HG03045 (cell line): ENCODE data around the gene BBS1.
A peak's percentile ranks its signal among the peaks of the same experiment; 100 is the strongest.
"Not testable (repeated sequence)": the region's sequence is repeated elsewhere in the genome, so short reads cannot be mapped to it uniquely, and the experiment has no call there.

Experiments used
- ATAC-seq: cut with Tn5 transposase; IDR thresholded peaks from one replicate; pipeline ENCODE4 v1.9.1; 2021; ENCODE audit warnings: mild to moderate bottlenecking, moderate library complexity; ENCODE audit not compliant: unreplicated experiment

The BBS1 gene

GRCh38 chr11:66510271-66510989 lies at the start of gene BBS1:
Gene BBS1 (plus strand): TSS chr11:66510635. CDS start chr11:66510660, 25 bp downstream.
- peak; percentile 82 for ATAC-seq

- ATAC-seq = no peak
These were observed 48.4 kb upstream of the BBS1 start for GRCh38 chr11:66462010-66462409.

- no peak for ATAC-seq
These were observed 47.5 kb upstream of the BBS1 start for GRCh38 chr11:66462911-66463310.

- not testable (repeated sequence) for ATAC-seq
These were observed 46.3 kb upstream of the BBS1 start for GRCh38 chr11:66464116-66464515.

GRCh38 chr11:66464916-66465315 lies 45.5 kb upstream of the BBS1 start:
- no peak for ATAC-seq

- no peak for ATAC-seq
These were observed 44.8 kb upstream of the BBS1 start for GRCh38 chr11:66465373-66466224.

GRCh38 chr11:66466225-66467033 lies 44.0 kb upstream of the BBS1 start, which contains the start of gene PELI3:
Gene PELI3 (plus strand): TSS chr11:66466905. CDS start chr11:66468129, 1,224 bp downstream.
- peak; percentile 84 for ATAC-seq

- ATAC-seq = peak; percentile 25
These were observed 43.3 kb upstream of the BBS1 start for GRCh38 chr11:66467034-66467659.

- no peak for ATAC-seq
These were observed 42.7 kb upstream of the BBS1 start for GRCh38 chr11:66467756-66468155.

- no peak for ATAC-seq
These were observed 41.7 kb upstream of the BBS1 start for GRCh38 chr11:66468691-66469090.

- ATAC-seq = no peak
These were observed 41.0 kb upstream of the BBS1 start for GRCh38 chr11:66469441-66469840.

GRCh38 chr11:66470015-66470414 lies 40.4 kb upstream of the BBS1 start:
- ATAC-seq = no peak

GRCh38 chr11:66471142-66471541 lies 39.3 kb upstream of the BBS1 start:
- ATAC-seq = no peak

GRCh38 chr11:66472054-66472453 lies 38.4 kb upstream of the BBS1 start:
- no peak for ATAC-seq

GRCh38 chr11:66473167-66473566 lies 37.3 kb upstream of the BBS1 start:
- no peak for ATAC-seq

GRCh38 chr11:66473608-66474515 lies 36.6 kb upstream of the BBS1 start:
- no peak for ATAC-seq

GRCh38 chr11:66475349-66476172 lies 34.9 kb upstream of the BBS1 start:
- ATAC-seq = no peak

GRCh38 chr11:66476173-66476840 lies 34.1 kb upstream of the BBS1 start:
- ATAC-seq = no peak
